GM03348 (cell line): ENCODE results near the gene KIF15.
A peak's percentile ranks its signal among the peaks of the same experiment; 100 is the strongest.
"Not testable (repeated sequence)": the region's sequence is repeated elsewhere in the genome, so short reads cannot be mapped to it uniquely, and the experiment has no call there.

Experiments
- DNase-seq: peaks from one replicate; pipeline ENCODE4 v3.0.0; 2012; ENCODE audit warnings: low spot score

The KIF15 gene

DNA sequence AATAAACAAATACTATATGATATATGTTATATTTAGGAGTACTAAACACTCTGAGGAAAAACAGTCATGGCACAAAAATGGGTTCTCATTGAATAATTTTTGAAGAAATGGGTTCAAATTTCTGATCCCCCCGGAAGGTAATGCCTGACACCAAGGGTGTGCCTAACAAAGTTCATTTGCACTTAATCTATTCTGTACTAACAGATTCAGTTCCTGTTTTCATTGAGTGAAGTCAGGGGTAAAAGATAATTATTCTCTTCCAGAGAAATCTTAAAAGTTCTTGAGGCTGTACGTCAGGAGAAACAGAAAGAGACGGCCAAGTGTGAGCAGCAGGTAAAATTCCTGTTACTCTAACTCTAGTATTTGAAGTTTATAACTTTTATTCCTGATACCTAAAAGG, 65.6 kb downstream of the KIF15 start:
- no peak for DNase-seq

- DNase-seq, result no peak
These were observed 69.6 kb downstream of the KIF15 start for GRCh38 chr3:44831232-44831631.

- no peak for DNase-seq
These were observed 70.4 kb downstream of the KIF15 start for GRCh38 chr3:44832032-44832431.

- DNase-seq, result no peak
These were observed 71.4 kb downstream of the KIF15 start for GRCh38 chr3:44832965-44833364.

GRCh38 chr3:44833394-44833793, 71.8 kb downstream of the KIF15 start:
- DNase-seq, result no peak

DNA sequence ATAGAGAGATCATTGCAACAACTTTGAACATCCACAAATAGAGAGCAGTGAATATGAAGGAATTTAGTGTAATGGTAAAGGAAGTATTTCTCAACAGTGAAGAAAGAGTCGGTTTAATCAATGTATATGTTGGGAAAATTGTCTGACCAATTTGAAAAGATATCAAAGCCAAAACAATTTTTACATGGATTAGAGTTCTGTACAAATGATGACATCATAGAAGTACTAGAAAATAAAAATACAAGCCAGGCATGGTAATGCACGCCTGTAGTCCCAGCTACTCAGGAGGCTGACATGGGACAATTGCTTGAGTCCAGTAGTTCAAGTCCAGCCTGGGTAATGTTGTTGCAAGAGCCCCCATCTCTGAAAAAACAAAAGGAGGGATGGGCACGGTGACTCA, 74.1 kb downstream of the KIF15 start:
- no peak for DNase-seq

DNA sequence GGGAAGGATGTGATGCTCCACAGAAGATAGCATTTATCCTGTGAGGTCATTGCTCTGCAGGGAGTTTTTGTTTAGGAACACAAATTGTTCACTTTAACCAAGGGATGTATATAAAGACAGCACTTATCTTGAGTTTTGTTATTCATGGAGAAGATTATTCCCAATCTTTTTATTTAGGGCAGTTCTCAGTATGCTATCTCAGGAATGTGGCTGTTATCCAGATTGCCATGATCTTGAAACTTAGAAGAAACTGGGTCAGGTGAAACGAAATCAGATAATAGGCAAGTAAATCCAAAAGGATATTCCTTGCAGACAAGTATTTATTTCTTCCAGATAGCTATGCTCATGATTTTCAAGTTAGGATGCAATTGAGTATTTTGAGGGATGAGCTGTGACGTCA, 80.8 kb downstream of the KIF15 start:
- DNase-seq, result no peak

- no peak for DNase-seq
These were observed 84.2 kb downstream of the KIF15 start for GRCh38 chr3:44845528-44846520.

DNA sequence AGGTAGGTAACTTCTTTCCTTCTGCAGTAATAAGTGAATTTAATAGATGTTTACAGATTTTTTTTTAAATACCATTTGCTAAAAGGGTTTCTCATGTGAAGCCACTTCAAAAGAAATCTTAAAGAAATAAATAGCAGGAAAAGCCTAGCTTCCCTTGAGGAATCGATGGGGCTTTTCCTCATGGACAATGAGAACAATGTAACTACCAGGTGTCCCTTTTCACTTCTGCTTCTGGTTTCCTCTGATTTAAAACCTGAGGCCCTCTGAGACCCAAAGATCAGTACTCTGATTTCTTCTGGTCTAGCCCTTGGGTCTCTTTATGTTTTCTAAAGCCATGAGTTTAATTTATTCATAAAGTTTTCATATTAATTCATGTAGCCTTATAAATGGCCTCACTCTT, 87.0 kb downstream of the KIF15 start:
- no peak for DNase-seq

GRCh38 chr3:44856663-44857062, 95.1 kb downstream of the KIF15 start:
- DNase-seq, result not testable (repeated sequence)

DNA sequence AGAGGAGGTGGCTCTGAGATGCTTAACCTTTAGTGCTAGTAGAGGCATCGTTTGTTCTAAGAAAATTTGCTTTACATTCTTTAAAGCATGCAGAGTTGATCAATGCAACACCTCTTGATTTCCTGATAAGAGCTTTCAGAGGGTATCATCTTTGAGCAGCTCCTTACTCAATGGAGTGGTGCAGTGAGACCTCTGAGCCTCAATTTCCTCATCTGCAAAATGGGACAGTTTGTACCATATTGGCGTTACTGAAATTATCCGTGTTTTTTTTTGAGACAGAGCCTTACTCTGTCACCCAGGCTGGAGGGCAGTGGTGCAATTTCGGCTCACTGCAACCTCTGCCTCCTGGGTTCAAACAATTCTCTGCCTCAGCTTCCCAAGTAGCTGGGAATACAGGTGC, 98.5 kb downstream of the KIF15 start:
- no peak for DNase-seq

DNA sequence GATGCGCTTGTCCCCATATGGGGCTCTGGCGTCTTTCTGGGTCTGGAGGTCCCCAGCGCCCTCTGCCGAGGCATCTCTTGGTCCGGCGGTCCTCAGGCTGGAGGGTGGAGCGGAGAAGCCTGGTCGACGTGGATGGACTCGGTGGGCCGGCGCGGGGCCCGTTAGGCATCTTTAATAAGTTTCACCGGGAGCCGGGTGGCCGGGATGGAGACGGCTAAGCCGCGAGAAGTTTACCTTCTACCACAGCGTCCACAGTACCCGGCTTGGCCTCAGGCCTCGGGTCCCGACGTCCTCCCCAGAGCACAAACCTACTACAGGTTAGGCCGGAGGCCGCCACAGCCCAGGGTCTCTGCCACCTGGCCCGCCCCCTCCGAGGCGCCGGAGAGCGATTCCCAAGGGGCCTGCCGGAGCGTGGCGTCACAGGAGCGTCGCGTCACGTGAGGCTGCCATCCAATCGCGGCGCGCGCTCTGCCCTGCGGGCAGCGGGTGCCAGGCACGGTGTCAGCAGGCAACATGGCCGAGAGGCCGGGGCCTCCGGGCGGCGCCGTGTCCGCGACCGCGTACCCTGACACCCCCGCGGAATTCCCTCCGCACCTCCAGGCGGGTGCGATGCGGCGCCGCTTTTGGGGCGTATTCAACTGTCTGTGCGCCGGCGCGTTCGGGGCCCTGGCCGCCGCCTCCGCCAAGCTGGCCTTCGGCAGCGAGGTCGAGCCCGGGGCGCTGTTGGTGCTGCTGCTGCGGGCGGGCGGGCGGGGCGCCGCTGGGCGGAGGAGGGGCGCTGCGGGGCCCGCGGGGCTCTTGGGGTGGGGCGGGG, 100.0 kb downstream of the KIF15 start, which contains the start of gene TMEM42:
Gene TMEM42 (plus strand): TSS at position 501 of the 814 bp plus-strand sequence. CDS start 13 bp downstream, at position 514.
- DNase-seq, result peak; percentile 99

- no peak for DNase-seq
These were observed 100.6 kb downstream of the KIF15 start for GRCh38 chr3:44862226-44862637.

GRCh38 chr3:44865272-44866035, 103.9 kb downstream of the KIF15 start:
- no peak for DNase-seq

DNA sequence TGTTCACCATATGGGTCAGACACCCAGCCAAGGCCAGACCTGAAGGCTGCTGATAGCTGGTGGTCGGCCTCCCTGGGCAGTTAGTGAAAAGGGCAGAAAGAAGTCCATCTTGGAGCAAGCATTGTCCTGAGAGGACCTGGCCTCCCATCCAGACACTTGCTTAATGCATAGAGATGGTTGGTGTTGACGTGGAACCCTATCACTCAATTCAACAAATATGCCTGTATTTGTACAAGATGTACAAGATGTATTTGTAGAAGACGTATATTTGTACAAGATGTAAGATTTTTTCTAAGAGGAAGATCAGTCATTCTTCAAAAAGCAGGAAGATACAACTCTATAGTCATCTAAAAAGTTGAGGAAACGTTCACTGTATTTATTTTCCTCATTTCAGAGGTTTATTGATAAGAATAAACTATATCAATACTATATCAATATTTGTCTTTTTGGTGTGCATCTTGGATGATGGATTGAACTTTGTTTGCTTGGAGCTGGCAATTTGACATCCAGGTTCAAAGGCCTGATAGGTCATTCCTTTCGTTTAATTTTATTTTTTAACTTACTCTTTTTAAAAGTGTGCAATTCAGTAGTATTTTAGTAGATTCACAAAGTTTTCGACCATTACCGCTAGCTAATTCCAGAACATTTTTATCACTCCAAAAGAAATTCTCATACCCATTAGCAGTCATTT, 106.0 kb downstream of the KIF15 start:
- no peak for DNase-seq

DNA sequence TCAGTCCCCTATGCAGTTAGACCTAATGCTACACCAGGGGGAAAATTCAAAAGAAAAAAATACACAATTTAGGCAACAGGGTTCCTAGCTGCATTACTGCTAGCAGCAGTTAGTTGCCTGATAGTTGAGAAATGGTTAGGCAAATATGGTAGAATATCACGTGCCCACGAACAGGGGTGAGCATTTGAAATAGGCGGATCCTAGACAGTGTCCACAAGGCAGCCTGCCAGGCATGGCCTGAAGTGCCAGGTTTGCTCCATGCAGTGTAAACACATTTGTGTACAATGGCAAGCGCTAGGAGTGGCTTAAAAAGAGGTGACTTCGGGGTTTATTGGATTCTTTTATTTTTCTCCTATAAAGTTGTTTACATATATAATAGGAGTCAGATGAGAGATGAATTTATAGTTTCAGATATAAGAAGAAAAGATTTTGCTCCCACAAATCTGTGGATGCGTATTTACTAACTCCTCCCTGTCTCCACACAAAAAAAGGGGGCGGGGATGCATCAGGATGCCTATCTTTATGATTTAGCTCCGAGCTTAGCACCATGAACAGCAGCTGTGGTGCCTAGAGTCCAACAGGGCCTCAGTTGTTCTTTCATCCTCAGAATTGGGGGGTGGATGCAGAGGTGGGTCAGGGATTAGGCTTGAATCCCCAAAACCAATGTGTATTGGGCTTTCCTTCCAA, 108.9 kb downstream of the KIF15 start:
- DNase-seq, result no peak

- DNase-seq, result no peak
These were observed 112.7 kb downstream of the KIF15 start, which contains the start of gene TGM4 for GRCh38 chr3:44874308-44874707. Gene TGM4 (plus strand): TSS chr3:44874608. CDS start chr3:44874679, 71 bp downstream.

DNA sequence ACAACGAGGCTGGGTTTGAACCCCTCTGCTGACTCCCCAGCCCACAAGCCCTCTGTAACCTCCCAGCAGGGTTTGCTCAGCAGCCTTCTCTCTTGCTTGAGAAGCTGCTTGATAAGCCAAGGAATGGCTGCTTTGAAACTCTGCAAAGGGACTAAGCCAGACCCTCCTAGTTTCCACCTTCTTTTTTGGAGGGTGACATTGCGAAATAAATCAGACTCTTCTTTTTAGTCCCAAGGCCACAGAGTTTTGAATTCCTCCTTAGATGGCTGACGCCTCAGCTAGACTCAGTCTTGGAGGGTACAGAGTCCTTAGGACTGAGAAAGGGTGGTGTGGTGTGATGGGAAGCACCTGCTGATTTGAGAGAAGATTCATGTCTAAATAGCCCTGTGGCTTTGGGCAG, 114.0 kb downstream of the KIF15 start:
- no peak for DNase-seq

- DNase-seq, result no peak
These were observed 115.7 kb downstream of the KIF15 start for GRCh38 chr3:44877333-44877732.

DNA sequence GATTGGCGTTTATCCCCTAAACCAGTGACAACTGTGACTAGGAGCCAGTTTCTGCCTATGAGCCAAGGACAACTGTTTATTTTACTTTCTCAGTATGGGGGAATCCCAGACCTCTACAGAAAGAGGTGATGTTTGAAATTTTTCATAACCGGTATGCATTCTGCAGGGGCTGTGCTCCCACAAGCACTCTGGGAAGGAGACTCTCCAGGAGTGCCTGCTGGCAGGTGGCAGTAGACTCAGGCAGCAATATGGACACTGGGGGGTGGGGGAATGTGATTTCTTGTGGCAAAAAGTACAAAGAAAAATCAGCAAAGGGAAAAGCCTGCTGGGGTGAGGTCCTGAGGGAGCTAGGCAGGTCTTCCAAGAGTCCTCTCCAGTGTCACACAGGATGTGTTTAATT, 118.7 kb downstream of the KIF15 start:
- DNase-seq, result no peak
